Naive thymus-derived CD8-positive, alpha-beta T cell (primary cell): ENCODE data around the gene LCN15. TPM values are rescaled to one million over a fixed set of nuclear protein-coding genes. Genes with fewer than 3 reads are reported as not detected.
"Not testable (repeated sequence)": the region's sequence is repeated elsewhere in the genome, so short reads cannot be mapped to it uniquely, and the experiment has no call there.

Source experiments
- ATAC-seq, 2 donors: fragments of 150-1000 bp; cut with Tn5 transposase in 1 of 2; sonication (Bioruptor Pico), chemical (Tn5 transposase) in 1 of 2; 1 replicate in 1 of 2; 2 replicates in 1 of 2; pipeline ENCODE4 v1.10.0; 2021; ENCODE audit warnings: mild to moderate bottlenecking in 2 of 2, moderate library complexity in 2 of 2
- POLR2A ChIA-PET: fragments of 350-600 bp; sonication (Branson Sonifier 250); formaldehyde crosslinking; loops from one replicate; lab custom pipeline; 2021; ENCODE audit warnings: antibody characterized with exemption; lab: Charles Lee
- DNase-seq, 10 donors: peaks; one replicate each; pipeline versions ENCODE4 v3.0.0 to v3.0.0-alpha.2; 2020 to 2022
- H3K27ac Mint-ChIP-seq, 10 donors: one replicate each; pipeline ENCODE4 v1.8.0; 2020 to 2022; ENCODE audit warnings: mild to moderate bottlenecking in 10 of 10, mixed read lengths in 10 of 10, moderate library complexity in 4 of 10, inconsistent platforms in 1 of 10
- H3K27me3 Mint-ChIP-seq, 5 donors: one replicate each; pipeline ENCODE4 v1.8.0; 2021 to 2022; ENCODE audit warnings: mixed read lengths in 5 of 5
- H3K36me3 Mint-ChIP-seq, 3 donors: one replicate each; pipeline ENCODE4 v1.8.0; 2020 to 2022; ENCODE audit warnings: mixed read lengths in 3 of 3, mild to moderate bottlenecking in 2 of 3, inconsistent platforms in 1 of 3
- H3K4me1 Mint-ChIP-seq, 4 donors: one replicate each; pipeline ENCODE4 v1.8.0; 2021 to 2022; ENCODE audit warnings: mixed read lengths in 4 of 4
- H3K4me3 Mint-ChIP-seq, 10 donors: one replicate each; pipeline ENCODE4 v1.8.0; 2020 to 2022; ENCODE audit warnings: mild to moderate bottlenecking in 10 of 10, mixed read lengths in 10 of 10, moderate library complexity in 6 of 10, inconsistent platforms in 1 of 10
- H3K9me3 Mint-ChIP-seq, 9 donors: one replicate each; pipeline ENCODE4 v1.8.0; 2020 to 2022; ENCODE audit warnings: mixed read lengths in 9 of 9, mild to moderate bottlenecking in 3 of 9, inconsistent platforms in 1 of 9, moderate library complexity in 1 of 9
- polyA plus RNA-seq, 3 donors: library from polyadenylated mRNA; unstranded; fragments of 300-500 nt; fragmentation: Illumina TruSeq; gene quantifications; one replicate each; pipeline ENCODE4 v1.2.3, GENCODE V29; 2021
- total RNA-seq, 8 experiments: library from RNA in 2 of 8; stranded (reverse) in 2 of 8; gene quantifications; one replicate each; pipeline ENCODE4 v1.2.3 and lab custom pipeline; 2021 to 2026

LCN15 gene
- total and polyA plus RNA-seq, 5 experiments from 2014 or later = not detected

GRCh38 chr9:136785565-136786355 is 21.4 kb upstream of the LCN15 start:
- not testable (repeated sequence) for H3K36me3 Mint-ChIP-seq
- POLR2A ChIA-PET = interaction anchor here (0.6 kb wide), 2 partner anchors 347 to 788 kb away, joined by 3 to 6 read pairs; no protein-coding TSS in a partner anchor

GRCh38 chr9:136784997-136785361 is 20.7 kb upstream of the LCN15 start:
- Mint-ChIP-seq H3K4me3 (no peak overlapping the region), H3K4me1 (peaks cover 1 to 16% (median 9%) of the 10 kb centered on the region in 4 donors), H3K9me3 (no peaks in the 10 kb centered on the region), H3K27me3 (peaks cover 0 to 5% (median 3%) of the 10 kb centered on the region in 5 donors), H3K36me3 (no peaks in the 10 kb centered on the region), H3K27ac (no peak overlapping the region)
- POLR2A ChIA-PET = no interaction called here
- DNase-seq (no peak), ATAC-seq (no peak)

More at GRCh38 chr9:136785565-136786355, 21.4 kb upstream of the LCN15 start:
- ATAC-seq, H3K9me3 Mint-ChIP-seq, H3K27ac Mint-ChIP-seq, H3K4me3 Mint-ChIP-seq, DNase-seq, H3K27me3 Mint-ChIP-seq: not testable (repeated sequence)
- peaks cover 1 to 24% (median 14%) of the 10 kb centered on the region in 4 donors for H3K4me1 Mint-ChIP-seq

GRCh38 chr9:136784249-136784996 is 20.1 kb upstream of the LCN15 start:
- POLR2A ChIA-PET = no interaction called here
- Mint-ChIP-seq H3K9me3 (no peaks in the 10 kb centered on the region), H3K27me3 (peaks cover 0 to 5% (median 3%) of the 10 kb centered on the region in 5 donors), H3K27ac (no peak overlapping the region), H3K4me3 (no peak overlapping the region), H3K36me3 (no peaks in the 10 kb centered on the region), H3K4me1 (peaks cover 1 to 16% (median 9%) of the 10 kb centered on the region in 4 donors)
- no peak for DNase-seq
- ATAC-seq = no peak

DNA sequence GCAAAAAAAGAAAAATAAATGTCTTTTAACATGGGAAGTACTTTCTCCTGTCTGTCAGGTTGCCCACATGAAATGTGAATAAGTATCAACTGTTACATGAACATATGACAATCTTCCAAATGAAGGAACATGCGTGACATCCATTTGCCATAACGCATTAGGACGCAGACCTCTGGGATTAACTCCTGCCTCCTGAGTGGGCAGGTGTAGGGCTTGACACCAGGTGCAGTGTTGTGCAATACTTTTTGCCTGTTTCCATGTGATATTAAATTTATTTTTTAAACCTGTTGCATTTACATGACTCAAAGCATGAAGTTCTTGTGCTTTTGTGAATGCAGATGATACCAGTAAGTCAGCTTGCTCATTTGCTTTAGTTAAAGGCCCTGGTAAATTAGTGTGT is 18.1 kb upstream of the LCN15 start:
- ATAC-seq (no peak), DNase-seq (no peak)
- POLR2A ChIA-PET = no interaction called here
- Mint-ChIP-seq H3K27ac (no peak overlapping the region), H3K9me3 (no peaks in the 10 kb centered on the region), H3K36me3 (no peaks in the 10 kb centered on the region), H3K4me3 (no peak overlapping the region), H3K4me1 (peaks cover under 1 to 4% (median 1%) of the 10 kb centered on the region in 4 donors), H3K27me3 (peaks cover 2 to 21% (median 9%) of the 10 kb centered on the region in 5 donors)

GRCh38 chr9:136779808-136780207 is 15.5 kb upstream of the LCN15 start:
- Mint-ChIP-seq H3K9me3 (no peaks in the 10 kb centered on the region), H3K4me3 (no peak overlapping the region), H3K27ac (no peak overlapping the region), H3K36me3 (no peaks in the 10 kb centered on the region), H3K27me3 (peaks cover 0 to 29% (median 10%) of the 10 kb centered on the region in 5 donors), H3K4me1 (peaks cover 0 to 3% (median 0%) of the 10 kb centered on the region in 4 donors)
- POLR2A ChIA-PET = interaction anchor here (1.2 kb wide), 1 partner anchor 247 kb away, joined by 3 read pairs; no protein-coding TSS in a partner anchor
- ATAC-seq = no peak
- DNase-seq = peak in 1 of 10 donors; percentile 23

DNA sequence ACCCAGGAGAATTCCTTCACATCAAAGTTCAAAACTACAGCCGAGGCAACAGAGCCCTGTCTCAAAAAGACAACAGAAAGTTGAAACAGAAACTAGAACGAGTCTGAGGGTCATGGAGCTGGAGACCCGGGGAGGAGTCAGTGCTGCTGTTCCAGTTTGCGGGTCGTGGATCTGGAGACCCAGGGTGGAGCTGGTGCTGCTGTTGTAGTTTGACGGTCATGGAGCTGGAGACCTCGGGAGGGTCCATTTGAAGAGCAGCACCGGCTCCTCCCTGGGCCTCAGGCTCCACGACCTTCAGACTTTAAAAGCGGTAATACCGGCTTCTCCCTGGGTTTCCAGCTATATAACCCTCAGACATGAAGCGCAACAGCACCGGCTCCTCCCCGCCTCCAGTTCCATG is 13.0 kb upstream of the LCN15 start:
- ATAC-seq (no peak), DNase-seq (no peak)
- Mint-ChIP-seq H3K27ac (no peak overlapping the region), H3K4me3 (no peak overlapping the region), H3K27me3 (peaks cover 1 to 29% (median 14%) of the 10 kb centered on the region in 5 donors), H3K36me3 (peaks cover 0 to 3% (median 0%) of the 10 kb centered on the region in 3 donors), H3K9me3 (peaks cover 0 to 5% (median 0%) of the 10 kb centered on the region in 9 donors), H3K4me1 (peaks cover 2 to 7% (median 5%) of the 10 kb centered on the region in 4 donors)
- POLR2A ChIA-PET = no interaction called here

GRCh38 chr9:136776947-136777346 is 12.6 kb upstream of the LCN15 start:
- no peak for DNase-seq
- H3K27ac Mint-ChIP-seq = no peak overlapping the region
- POLR2A ChIA-PET = no interaction called here

DNA sequence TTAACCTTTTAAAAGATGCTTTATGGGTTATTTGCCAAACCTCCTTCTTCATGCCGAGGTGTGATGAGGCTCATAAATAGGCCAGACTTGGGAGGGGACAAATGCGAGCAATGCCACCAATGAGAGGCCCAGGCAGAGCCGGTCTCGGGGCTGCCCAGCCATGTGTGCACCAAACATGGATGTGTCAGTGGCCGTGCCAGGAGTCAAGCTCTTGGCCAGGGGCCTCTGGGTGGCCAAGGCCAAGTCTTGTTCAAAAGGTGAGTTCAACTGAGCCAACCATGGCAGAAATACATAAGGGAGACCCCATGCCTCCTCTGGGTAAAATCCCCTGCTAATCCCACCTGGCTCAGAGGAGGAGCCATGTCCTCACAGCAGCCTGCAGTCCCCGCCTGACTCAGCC is 10.9 kb upstream of the LCN15 start:
- DNase-seq = no peak
- H3K4me3 Mint-ChIP-seq = no peak overlapping the region
- peak overlapping the region in 1 of 10 donors; percentile 56 for H3K27ac Mint-ChIP-seq
- ATAC-seq = no peak
- H3K27me3 Mint-ChIP-seq = peaks cover 1 to 31% (median 14%) of the 10 kb centered on the region in 5 donors
- peaks cover 0 to 3% (median 0%) of the 10 kb centered on the region in 3 donors for H3K36me3 Mint-ChIP-seq
- POLR2A ChIA-PET = no interaction called here
- H3K9me3 Mint-ChIP-seq = peaks cover 0 to 5% (median 0%) of the 10 kb centered on the region in 9 donors
- H3K4me1 Mint-ChIP-seq = peaks cover 3 to 7% (median 5%) of the 10 kb centered on the region in 4 donors

More at GRCh38 chr9:136776947-136777346, 12.6 kb upstream of the LCN15 start:
- peaks cover 2 to 7% (median 5%) of the 10 kb centered on the region in 4 donors for H3K4me1 Mint-ChIP-seq
- H3K9me3 Mint-ChIP-seq = peaks cover 0 to 5% (median 0%) of the 10 kb centered on the region in 9 donors
- no peak for ATAC-seq
- H3K27me3 Mint-ChIP-seq = peaks cover 1 to 29% (median 14%) of the 10 kb centered on the region in 5 donors
- no peak overlapping the region for H3K4me3 Mint-ChIP-seq
- peaks cover 0 to 3% (median 0%) of the 10 kb centered on the region in 3 donors for H3K36me3 Mint-ChIP-seq

DNA sequence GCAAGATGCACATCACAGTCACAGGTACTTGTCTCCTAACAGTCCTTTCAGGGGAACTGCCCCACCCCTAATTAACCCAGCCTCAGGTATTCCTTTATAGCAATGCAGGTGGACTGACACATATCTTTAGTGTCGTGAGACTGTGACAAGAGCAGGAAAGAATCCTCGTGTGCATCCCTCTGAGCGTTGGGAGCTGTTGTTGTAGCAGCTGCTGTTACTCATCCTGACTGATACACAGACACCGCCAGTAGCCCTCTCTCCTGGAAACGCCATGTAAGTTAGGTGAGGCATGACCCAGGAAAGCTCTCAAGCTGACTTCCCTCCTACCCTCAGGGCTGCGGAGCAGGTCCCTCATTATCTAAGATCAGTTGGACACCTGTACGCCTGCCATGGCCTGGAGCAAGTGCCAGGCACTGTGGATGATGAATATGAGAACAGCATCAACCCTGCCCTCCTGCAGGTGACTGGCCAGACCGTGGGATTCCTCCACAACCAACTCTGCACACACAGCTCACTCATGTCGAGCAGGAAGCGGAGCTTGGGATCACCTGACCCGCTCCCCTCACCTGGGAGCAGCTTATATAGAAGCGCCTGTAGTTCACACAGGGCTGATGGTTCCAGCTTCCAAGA is 10.2 kb upstream of the LCN15 start:
- H3K27me3 Mint-ChIP-seq = peaks cover 1 to 36% (median 16%) of the 10 kb centered on the region in 5 donors

GRCh38 chr9:136773386-136774044 is 9.2 kb upstream of the LCN15 start:
- peak; percentile 49 to 54 for ATAC-seq
- peaks cover 1 to 28% (median 12%) of the 10 kb centered on the region in 5 donors for H3K27me3 Mint-ChIP-seq
- H3K36me3 Mint-ChIP-seq = peaks cover 0 to 3% (median 0%) of the 10 kb centered on the region in 3 donors
- no peak overlapping the region for H3K27ac Mint-ChIP-seq
- H3K4me3 Mint-ChIP-seq = no peak overlapping the region
- peaks cover 0 to 5% (median 0%) of the 10 kb centered on the region in 9 donors for H3K9me3 Mint-ChIP-seq
- DNase-seq = no peak
- peaks cover 4 to 13% (median 6%) of the 10 kb centered on the region in 4 donors for H3K4me1 Mint-ChIP-seq
- POLR2A ChIA-PET = no interaction called here

More for the DNA sequence above, 10.2 kb upstream of the LCN15 start:
- Mint-ChIP-seq H3K27ac (no peak overlapping the region), H3K4me1 (peaks cover 4 to 13% (median 7%) of the 10 kb centered on the region in 4 donors), H3K9me3 (peaks cover 0 to 5% (median 0%) of the 10 kb centered on the region in 9 donors), H3K36me3 (peaks cover 0 to 3% (median 0%) of the 10 kb centered on the region in 3 donors), H3K4me3 (no peak overlapping the region)
- POLR2A ChIA-PET = interaction anchor here (0.6 kb wide), 1 partner anchor 12 kb away, joined by 3 read pairs; no protein-coding TSS in a partner anchor
- ATAC-seq = no peak
- DNase-seq = no peak

DNA sequence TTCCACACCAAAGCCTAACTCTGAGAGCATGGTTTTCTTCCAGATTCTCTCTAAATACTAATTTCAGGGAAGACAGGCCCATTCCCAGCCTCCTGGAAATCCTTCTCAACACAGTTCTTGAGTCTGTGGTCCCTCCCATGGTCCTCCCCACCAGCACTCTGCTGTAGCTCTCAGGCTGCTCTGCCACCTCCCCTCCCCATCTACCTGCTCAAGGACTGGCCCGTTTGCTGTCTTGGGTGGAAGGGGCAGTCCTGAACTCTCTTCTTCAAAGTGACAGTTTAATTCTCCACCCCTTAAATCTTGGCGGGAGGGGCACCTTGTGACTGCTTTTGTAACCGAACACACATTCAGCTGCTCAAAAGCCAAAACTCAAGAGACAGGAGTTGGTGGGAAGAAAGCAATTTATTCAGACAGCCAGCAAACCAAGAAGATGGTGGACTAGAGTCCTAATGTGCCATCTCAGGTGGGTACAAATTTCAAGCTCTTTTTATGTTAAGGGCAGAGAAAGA is 7.6 kb upstream of the LCN15 start:
- Mint-ChIP-seq H3K4me3 (no peak overlapping the region), H3K36me3 (peaks cover 0 to 3% (median 0%) of the 10 kb centered on the region in 3 donors), H3K27ac (peak overlapping the region in 1 of 10 donors; percentile 43), H3K9me3 (peaks cover 0 to 5% (median 0%) of the 10 kb centered on the region in 9 donors), H3K27me3 (peaks cover 1 to 25% (median 11%) of the 10 kb centered on the region in 5 donors), H3K4me1 (peaks cover 5 to 13% (median 8%) of the 10 kb centered on the region in 4 donors)
- POLR2A ChIA-PET = interaction anchor here (0.6 kb wide), 1 partner anchor 163 kb away, joined by 3 read pairs; no protein-coding TSS in a partner anchor
- no peak for ATAC-seq
- no peak for DNase-seq
